Transverse colon (tissue), 4 donors: Measurements from ENCODE around the gene CLIP1.
"Not testable (repeated sequence)": the region's sequence is repeated elsewhere in the genome, so short reads cannot be mapped to it uniquely, and the experiment has no call there.

ENCODE experiments used
- POLR2A ChIP-seq: fragments of 450-650 bp; IDR thresholded peaks from one replicate; pipeline ENCODE4 v1.6.1; 2016; ENCODE audit warnings: antibody characterized with exemption, mild to moderate bottlenecking, moderate library complexity
- POLR2AphosphoS5 ChIP-seq, 3 donors: sonication (generic); formaldehyde crosslinking; IDR thresholded peaks; one replicate each; pipeline ENCODE4 v1.6.1; 2016; ENCODE audit warnings: antibody characterized with exemption in 3 of 3
- TF ChIP-seq, protein P1 (sequence below), 5 experiments: fragments of 200-600 bp in 3 of 5; fragments of 450-650 bp in 2 of 5; sonication (generic) in 3 of 5; IDR thresholded peaks; 1 replicate in 2 of 5; 2 replicates in 3 of 5; pipeline ENCODE4 v1.5.1; 2016 to 2017; ENCODE audit warnings: antibody characterized with exemption in 5 of 5, inconsistent platforms in 3 of 5, mild to moderate bottlenecking in 2 of 5, moderate library complexity in 1 of 5

DNA sequence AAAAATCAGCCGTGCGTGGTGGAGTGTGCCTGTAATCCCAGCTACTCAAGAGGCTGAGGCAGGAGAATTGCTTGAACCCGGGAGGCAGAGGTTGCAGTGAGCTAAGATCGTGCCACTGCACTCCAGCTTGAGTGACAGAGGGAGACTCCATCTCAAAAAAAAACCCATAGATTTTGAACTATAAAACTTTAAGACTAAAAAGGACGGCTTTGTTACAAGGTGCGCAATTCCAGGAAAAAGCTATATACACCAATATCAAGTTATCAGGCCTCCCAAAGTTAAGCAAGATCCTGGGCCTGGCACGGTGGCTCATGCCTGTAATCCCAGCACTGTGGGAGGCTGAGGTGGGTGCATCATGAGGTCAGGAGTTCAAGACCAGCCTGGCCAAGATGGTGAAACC, 6.8 kb downstream of the CLIP1 start:
- TF ChIP-seq, protein P1, sequence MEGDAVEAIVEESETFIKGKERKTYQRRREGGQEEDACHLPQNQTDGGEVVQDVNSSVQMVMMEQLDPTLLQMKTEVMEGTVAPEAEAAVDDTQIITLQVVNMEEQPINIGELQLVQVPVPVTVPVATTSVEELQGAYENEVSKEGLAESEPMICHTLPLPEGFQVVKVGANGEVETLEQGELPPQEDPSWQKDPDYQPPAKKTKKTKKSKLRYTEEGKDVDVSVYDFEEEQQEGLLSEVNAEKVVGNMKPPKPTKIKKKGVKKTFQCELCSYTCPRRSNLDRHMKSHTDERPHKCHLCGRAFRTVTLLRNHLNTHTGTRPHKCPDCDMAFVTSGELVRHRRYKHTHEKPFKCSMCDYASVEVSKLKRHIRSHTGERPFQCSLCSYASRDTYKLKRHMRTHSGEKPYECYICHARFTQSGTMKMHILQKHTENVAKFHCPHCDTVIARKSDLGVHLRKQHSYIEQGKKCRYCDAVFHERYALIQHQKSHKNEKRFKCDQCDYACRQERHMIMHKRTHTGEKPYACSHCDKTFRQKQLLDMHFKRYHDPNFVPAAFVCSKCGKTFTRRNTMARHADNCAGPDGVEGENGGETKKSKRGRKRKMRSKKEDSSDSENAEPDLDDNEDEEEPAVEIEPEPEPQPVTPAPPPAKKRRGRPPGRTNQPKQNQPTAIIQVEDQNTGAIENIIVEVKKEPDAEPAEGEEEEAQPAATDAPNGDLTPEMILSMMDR (IDR thresholded peaks at IDR 0.05), result not testable (repeated sequence)
- TF ChIP-seq POLR2A; POLR2AphosphoS5 (IDR thresholded peaks at IDR 0.05): not testable (repeated sequence)
